Esophagus muscularis mucosa (tissue), 4 donors: ENCODE measurements around the gene EDDM3A.

Experiments used
- EP300 ChIP-seq: sonication (generic); formaldehyde crosslinking; IDR thresholded peaks from one replicate; pipeline ENCODE4 v1.6.1; 2017; ENCODE audit warnings: antibody characterized with exemption
- POLR2A ChIP-seq: fragments of 450-650 bp; IDR thresholded peaks from one replicate; pipeline ENCODE4 v1.6.1; 2017; ENCODE audit warnings: antibody characterized with exemption, moderate library complexity, mild to moderate bottlenecking, low read depth
- POLR2AphosphoS5 ChIP-seq, 2 donors: sonication (generic); formaldehyde crosslinking; IDR thresholded peaks; one replicate each; pipeline ENCODE4 v1.6.1; 2017; ENCODE audit warnings: antibody characterized with exemption in 2 of 2
- TF ChIP-seq, protein P1 (sequence below), 3 experiments: fragments of 200-600 bp in 2 of 3; fragments of 450-650 bp in 1 of 3; sonication (generic) in 2 of 3; IDR thresholded peaks; one replicate each; pipeline ENCODE4 v1.5.1; 2017 to 2019; ENCODE audit warnings: antibody characterized with exemption in 3 of 3, mild to moderate bottlenecking in 2 of 3, moderate library complexity in 1 of 3

DNA sequence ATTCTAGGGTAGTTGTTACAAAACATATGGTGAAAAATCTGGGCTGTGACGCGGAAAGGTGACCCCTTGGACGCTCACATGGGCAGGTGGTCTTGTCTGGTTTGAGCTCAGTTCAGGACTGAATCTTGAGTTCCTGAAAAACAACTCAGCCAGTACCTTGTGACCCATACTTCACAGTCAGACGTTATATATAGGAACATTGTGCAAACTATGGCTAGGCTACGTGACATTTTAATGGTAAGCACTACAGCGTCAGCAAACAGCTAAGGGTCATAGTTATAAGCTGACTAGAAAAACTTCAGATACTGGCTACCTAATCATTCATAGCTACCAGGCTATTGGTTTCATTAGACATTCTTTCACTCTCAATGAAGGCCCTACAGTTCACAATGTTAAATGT is 14.8 kb upstream of the EDDM3A start:
- TF ChIP-seq, protein P1, sequence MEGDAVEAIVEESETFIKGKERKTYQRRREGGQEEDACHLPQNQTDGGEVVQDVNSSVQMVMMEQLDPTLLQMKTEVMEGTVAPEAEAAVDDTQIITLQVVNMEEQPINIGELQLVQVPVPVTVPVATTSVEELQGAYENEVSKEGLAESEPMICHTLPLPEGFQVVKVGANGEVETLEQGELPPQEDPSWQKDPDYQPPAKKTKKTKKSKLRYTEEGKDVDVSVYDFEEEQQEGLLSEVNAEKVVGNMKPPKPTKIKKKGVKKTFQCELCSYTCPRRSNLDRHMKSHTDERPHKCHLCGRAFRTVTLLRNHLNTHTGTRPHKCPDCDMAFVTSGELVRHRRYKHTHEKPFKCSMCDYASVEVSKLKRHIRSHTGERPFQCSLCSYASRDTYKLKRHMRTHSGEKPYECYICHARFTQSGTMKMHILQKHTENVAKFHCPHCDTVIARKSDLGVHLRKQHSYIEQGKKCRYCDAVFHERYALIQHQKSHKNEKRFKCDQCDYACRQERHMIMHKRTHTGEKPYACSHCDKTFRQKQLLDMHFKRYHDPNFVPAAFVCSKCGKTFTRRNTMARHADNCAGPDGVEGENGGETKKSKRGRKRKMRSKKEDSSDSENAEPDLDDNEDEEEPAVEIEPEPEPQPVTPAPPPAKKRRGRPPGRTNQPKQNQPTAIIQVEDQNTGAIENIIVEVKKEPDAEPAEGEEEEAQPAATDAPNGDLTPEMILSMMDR (IDR thresholded peaks at IDR 0.05), result no peak
- TF ChIP-seq POLR2AphosphoS5 (IDR thresholded peaks at IDR 0.05) (no peak), EP300 (no peak), POLR2A (no peak)
